GM12891 (cell line): ENCODE results near the gene TMEM263.
A peak's percentile ranks its signal among the peaks of the same experiment; 100 is the strongest.

Experiments
- DNase-seq: peaks from one replicate; pipeline ENCODE4 v3.0.0; 2011; ENCODE audit warnings: low spot score; ENCODE audit not compliant: insufficient read length
- FAIRE-seq: peaks from 2 replicates; lab custom pipeline; 2011; peaks lifted over from hg19 to GRCh38; lab: Jason Lieb, UNC
- PAX5 ChIP-seq: IDR thresholded peaks from 2 replicates; pipeline ENCODE4 v1.6.1; 2011; ENCODE audit warnings: low read length, moderate library complexity, mild to moderate bottlenecking; ENCODE audit not compliant: insufficient read depth, severe bottlenecking
- POLR2A ChIP-seq: IDR thresholded peaks from 2 replicates; pipeline ENCODE4 v1.6.1; 2011; ENCODE audit warnings: low read depth, low read length, control low read depth
- POLR2AphosphoS5 ChIP-seq: IDR thresholded peaks from 2 replicates; pipeline ENCODE4 v1.6.1; 2011; ENCODE audit warnings: low read depth, low read length, control low read depth
- POU2F2 ChIP-seq: IDR thresholded peaks from 2 replicates; pipeline ENCODE4 v1.6.1; 2011; ENCODE audit warnings: low read depth, mild to moderate bottlenecking, control low read depth, low read length, moderate library complexity
- SPI1 ChIP-seq: IDR thresholded peaks from 2 replicates; pipeline ENCODE4 v1.6.1; 2011; ENCODE audit warnings: low read depth, low read length, control low read depth
- TAF1 ChIP-seq: IDR thresholded peaks from 2 replicates; pipeline ENCODE4 v1.6.1; 2011; ENCODE audit warnings: low read depth, low read length, control low read depth

The TMEM263 gene

DNA sequence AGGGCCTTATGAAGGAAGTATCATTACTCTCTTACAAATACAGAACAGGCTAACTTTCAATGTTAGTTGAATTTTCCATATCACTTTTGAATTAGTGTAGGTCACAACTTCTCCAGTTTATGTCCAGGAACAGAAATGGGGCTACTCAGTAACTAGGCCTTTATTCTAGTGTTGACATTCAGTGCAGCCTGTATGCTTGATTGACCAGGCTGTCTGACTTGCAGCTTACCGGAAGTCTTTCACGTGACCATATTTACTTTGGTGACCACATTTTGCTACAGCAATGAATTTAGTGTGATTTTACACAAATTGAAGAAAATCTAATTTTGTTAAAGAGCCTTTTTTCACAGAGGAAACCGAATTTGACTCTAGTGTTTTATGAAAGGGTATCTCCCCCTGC, 18.8 kb downstream of the TMEM263 start:
- DNase-seq (no peak), FAIRE-seq (peak; percentile 51)
- TF ChIP-seq SPI1, result no peak
- no peak for TF ChIP-seq POLR2A
- no peak for TF ChIP-seq POU2F2
- no peak for TF ChIP-seq POLR2AphosphoS5
- no peak for TF ChIP-seq TAF1
- TF ChIP-seq PAX5, result no peak

DNA sequence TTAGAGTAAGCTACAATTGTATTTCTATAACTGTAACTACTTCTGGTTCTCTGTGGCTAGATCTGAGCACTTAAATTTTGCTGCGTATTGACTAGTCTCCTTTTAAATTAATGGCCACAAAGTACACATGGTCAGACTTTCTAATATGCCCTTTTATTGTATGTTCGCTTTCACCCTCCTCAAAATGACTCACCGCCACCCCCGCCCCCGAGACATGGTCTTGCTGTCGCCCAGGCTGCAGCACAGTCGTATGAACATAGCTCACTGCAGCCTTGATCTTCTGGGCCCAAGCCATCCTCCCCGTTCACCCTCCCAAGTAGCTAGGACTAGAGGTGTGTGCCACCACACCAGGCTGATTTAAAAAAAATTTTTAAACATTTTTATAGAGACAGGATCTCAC, 19.4 kb downstream of the TMEM263 start:
- TF ChIP-seq PAX5 (no peak), POLR2AphosphoS5 (no peak), TAF1 (no peak), SPI1 (no peak), POU2F2 (no peak), POLR2A (no peak)
- DNase-seq, result no peak
- no peak for FAIRE-seq

DNA sequence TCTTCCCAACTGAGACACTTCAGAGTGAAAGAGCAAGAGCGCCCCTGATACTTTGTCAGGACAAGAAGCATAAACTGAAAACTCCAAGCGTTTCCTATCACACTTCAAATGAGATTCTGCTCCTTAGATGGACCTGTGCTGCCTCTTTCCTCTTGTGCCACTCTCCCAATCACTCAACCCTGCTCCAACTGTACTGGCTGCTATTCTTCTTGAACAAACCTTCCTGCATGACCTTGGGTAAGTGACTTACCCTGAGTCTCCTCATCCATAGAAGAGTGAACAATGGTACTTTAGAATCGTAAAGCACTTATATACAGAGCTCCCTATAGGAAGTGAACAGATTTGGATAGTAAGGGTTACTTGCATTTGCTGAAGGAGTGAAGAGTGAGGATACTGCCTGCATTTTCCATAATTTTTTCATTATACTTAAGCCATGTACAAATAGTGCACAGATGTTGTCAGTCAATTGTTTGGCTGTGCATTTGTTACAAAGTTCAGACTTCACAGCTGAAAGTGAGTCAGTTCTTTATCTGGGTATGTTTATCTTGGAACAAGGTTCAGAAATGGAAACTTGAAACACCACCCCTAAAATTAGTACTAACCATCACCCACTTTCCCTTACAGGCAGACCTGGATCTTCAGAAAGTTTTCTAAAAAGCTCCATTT, 20.4 kb downstream of the TMEM263 start:
- TF ChIP-seq TAF1 (no peak), POLR2AphosphoS5 (no peak), SPI1 (no peak), POU2F2 (no peak), POLR2A (no peak), PAX5 (no peak)
- FAIRE-seq, result peak; percentile 33
- no peak for DNase-seq

DNA sequence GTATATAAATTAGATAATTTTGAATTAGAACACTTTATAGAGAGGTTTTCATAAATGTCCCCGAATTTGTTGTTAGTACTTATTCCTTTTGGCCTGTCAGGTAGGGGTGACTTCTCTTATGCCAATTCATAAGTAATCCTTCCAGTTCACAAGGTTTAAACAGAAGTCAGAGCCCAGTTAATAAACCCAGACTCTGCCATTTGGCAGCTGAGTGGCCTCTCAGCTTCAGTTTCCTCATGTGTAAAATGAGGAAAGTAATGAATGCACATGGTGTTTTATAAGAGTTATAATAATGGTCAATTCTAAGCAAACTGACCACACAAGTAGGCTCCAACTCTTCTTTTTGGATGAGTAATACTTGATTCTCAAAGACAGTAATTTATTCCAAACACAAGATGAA, 21.0 kb downstream of the TMEM263 start:
- no peak for TF ChIP-seq PAX5
- no peak for TF ChIP-seq POLR2AphosphoS5
- no peak for TF ChIP-seq POU2F2
- TF ChIP-seq SPI1, result no peak
- no peak for TF ChIP-seq TAF1
- no peak for TF ChIP-seq POLR2A
- no peak for FAIRE-seq
- DNase-seq, result no peak

DNA sequence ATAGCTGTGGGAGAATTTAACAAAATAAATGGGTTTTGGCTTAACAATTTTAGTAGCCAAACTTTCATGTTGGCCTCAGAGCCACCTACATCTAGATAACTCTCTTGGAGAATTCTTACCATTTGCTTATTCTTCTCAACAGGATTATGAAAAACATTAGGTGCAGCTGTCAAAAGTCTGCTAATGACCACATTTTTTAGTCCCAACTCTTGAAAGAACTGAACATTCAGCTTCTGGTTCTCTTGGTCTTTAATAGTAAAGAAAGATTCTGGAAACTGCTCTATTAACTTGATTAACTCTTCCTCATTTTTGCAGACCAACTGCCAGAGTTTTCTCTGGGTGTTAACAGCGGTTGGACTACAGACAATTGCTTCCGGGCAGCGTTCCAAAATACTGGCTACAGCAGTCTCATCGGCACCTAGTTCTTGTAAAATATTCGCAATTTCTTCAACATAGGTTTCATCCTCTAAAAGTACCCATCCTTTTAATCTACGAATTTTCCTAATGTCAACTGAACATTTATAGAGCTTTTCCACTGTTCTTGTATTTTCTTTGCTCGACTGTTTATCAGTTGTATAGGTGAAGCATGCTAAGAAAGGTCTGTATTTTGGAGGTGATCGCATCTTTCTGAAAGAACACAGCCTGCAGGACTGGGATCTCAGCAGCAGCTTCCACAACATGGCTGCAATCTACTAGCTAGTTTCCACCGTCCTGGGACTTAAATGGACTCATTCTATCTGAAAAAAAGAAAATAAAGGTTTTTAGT, 22.5 kb downstream of the TMEM263 start:
- DNase-seq (no peak), FAIRE-seq (no peak)
- TF ChIP-seq SPI1, result no peak
- TF ChIP-seq PAX5, result no peak
- no peak for TF ChIP-seq POLR2A
- TF ChIP-seq POLR2AphosphoS5, result no peak
- no peak for TF ChIP-seq POU2F2
- TF ChIP-seq TAF1, result no peak

DNA sequence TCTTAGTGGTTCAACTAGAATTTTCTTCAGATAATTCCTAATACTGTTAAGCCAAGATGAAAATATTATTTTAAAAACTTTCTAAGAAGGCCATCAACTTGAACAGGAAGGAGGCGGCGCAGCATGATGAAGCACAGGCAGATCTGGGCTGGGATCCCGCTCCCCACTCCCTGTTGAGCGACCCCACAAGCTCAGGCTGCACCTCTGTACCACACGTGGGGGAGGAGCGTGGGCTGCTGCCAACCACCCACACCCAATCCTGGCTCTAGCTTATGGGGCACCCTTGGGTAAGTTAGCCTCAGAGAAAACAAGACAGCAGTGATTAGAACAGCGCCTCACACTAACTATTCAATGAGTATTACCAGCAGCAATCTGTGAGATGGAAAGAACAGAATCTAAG, 25.2 kb downstream of the TMEM263 start:
- DNase-seq (no peak), FAIRE-seq (no peak)
- TF ChIP-seq POLR2A, result no peak
- TF ChIP-seq SPI1, result no peak
- no peak for TF ChIP-seq TAF1
- no peak for TF ChIP-seq POU2F2
- no peak for TF ChIP-seq PAX5
- TF ChIP-seq POLR2AphosphoS5, result no peak

DNA sequence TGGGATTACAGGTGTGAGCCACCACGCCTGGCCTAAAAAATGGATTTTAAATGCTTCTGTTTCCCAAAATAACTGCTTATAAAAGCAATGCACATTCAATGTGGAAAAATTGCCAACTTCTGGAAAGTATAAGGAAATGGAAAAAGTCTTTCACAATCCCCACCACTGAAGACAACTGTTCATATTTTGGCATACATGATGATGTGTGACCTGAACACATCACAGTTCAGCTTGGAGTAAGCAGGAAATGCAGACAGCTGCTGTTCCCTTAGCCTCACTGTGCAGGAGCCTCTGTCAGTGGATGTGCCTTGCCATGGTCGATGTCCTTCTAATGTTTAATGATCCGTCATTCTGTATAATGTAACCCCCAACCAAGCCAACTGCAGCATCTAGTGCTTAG, 26.1 kb downstream of the TMEM263 start:
- FAIRE-seq, result no peak
- TF ChIP-seq PAX5 (no peak), POU2F2 (no peak), SPI1 (no peak), POLR2A (no peak), TAF1 (no peak), POLR2AphosphoS5 (no peak)

DNA sequence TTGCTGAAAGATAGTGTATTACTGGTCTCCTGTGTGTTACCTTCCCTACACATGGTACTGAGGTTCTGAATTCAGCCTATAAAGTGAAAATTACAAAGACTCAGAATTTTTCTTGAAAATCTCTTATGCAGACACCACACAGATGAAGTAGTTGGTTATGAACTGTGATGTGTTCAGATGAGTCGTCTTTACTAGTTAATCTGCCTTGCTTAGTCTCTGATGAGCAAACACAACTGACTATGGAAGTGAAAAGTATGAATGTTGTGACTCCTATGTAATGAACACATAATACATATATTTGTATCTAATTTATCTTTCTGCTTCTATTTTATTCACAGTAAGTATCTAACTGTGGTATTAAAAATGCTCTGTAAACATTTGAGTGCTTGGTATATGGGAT, 26.5 kb downstream of the TMEM263 start:
- no peak for FAIRE-seq
- TF ChIP-seq PAX5, result no peak
- TF ChIP-seq POLR2A, result no peak
- no peak for TF ChIP-seq SPI1
- TF ChIP-seq POLR2AphosphoS5, result no peak
- no peak for TF ChIP-seq POU2F2
- TF ChIP-seq TAF1, result no peak

More for the DNA sequence above, 26.1 kb downstream of the TMEM263 start:
- DNase-seq, result no peak

DNA sequence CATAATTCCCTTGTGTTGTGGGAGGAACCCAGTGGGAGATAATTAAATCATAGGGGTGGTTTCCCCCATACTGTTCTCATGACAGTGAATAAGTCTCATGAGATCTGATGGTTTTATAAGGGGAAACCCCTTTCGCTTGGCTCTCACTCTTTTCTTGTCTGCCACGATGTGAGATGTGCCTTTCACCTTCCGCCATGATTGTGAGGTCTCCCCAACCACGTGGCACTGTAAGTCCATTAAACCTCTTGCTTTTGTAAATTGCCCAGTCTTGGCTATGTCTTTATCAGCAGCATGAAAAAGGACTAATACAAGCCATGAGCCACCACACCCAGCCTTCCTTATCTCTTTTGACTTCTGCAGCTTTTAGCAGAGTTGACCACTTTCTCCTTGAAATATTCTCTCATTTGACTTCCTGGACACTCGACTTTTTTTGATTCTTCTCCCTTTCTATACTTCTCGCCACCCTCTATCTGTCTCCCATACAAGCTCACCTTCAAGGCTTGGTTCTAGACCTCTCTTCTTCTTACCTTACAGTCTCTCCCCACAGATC, 29.0 kb downstream of the TMEM263 start:
- FAIRE-seq, result no peak
- TF ChIP-seq POLR2AphosphoS5, result no peak
- no peak for TF ChIP-seq TAF1
- TF ChIP-seq POU2F2, result no peak
- no peak for TF ChIP-seq PAX5
- no peak for TF ChIP-seq POLR2A
- TF ChIP-seq SPI1, result no peak
- DNase-seq, result no peak

More for the DNA sequence above, 26.5 kb downstream of the TMEM263 start:
- DNase-seq, result no peak

DNA sequence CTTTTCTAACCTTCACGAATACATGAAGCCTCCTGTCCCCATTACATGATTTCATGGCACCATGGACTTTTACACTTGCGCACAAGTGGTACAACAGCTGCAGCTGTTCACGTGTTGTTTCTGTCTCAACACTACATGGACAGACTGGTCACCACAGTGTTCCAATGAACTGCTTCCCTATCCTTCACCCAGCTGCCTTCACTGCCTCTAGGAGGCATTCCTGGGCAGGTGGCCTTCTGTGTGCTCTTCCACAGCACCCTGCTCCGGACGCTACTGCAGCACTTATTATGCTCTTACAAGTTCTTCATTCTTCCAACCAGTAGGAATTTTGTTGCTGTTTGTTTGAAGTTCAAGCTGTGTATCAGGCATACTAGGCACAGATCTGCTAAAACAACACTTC, 29.8 kb downstream of the TMEM263 start:
- DNase-seq (no peak), FAIRE-seq (no peak)
- TF ChIP-seq SPI1 (no peak), POU2F2 (no peak), POLR2AphosphoS5 (no peak), PAX5 (no peak), TAF1 (no peak), POLR2A (no peak)
